H54 (cell line): ENCODE data around the gene BCR.

Experiments used
- DNase-seq: peaks from one replicate; pipeline ENCODE4 v3.0.0; 2011; ENCODE audit warnings: low spot score, mixed read lengths; ENCODE audit not compliant: insufficient read length
- FAIRE-seq: peaks from 3 replicates; lab custom pipeline; 2011; peaks lifted over from hg19 to GRCh38; lab: Jason Lieb, UNC
- POLR2A ChIP-seq: IDR thresholded peaks from 2 replicates; pipeline ENCODE4 v1.6.1; 2011; ENCODE audit warnings: low read depth, mild to moderate bottlenecking, low read length

BCR gene

DNA sequence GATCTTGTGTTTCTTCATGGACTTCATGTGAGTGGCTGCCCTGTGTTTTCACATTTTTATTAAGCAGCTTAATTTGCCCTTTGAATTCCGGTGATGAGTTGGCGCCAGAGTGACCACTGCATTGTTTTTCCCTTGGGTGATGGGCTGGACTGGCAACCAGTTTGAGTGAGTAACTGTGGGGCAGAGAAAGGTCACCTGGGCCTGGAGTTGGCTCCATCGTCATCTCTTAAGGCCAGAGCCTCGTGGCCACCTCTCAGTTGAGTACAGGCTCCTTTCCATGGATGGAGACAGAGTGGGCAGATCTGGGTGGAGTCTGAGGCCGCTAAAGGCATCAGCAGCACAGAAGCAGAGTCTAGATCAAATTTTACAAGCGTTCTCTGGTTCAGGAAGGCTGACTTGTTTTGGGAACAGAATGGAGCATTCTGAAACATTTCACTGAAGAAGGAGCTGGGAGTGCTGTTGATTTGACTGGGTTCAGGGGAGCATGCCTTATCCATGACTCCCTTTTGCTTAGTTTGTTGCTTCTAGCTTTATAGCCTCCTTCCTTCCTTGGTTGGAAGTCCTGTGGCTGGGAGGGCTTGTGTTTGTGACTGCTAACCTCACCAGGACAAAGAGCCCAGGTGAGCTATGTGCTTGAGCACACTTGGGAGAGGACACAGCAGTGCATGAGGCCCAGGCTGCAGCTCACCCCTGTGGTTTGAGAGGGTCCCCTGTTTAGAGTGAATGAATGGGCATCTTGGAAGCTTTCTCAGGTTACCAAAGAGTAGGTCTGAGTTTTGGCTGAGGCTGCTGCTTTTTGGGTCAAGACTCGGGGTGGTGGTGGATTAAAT lies 7.8 kb downstream of the BCR start:
- TF ChIP-seq POLR2A, result no peak
- FAIRE-seq (no peak), DNase-seq (no peak)

DNA sequence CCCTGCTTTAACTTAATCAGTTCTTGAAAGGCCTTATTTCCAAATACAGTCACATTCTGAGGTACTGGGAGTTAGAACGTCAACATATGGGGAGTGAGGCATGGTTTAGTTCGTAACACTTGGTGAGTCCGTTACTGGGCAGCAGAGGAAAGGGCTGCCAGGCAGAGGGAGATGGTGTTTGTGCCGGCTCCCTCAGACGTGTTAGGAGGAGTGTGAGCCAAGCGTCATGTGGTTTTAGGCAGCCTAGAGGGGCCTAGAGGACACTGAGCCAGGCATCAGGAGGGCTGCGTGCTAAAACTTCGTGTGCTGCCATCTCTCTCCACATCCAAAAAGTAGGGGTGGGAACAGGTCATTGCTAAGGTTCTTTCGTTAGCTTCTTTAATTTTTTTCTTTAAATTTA lies 10.2 kb downstream of the BCR start:
- DNase-seq (no peak), FAIRE-seq (no peak)
- TF ChIP-seq POLR2A, result no peak

GRCh38 chr22:23192133-23192532 lies 11.8 kb downstream of the BCR start:
- no peak for TF ChIP-seq POLR2A
- DNase-seq, result no peak
- no peak for FAIRE-seq

- FAIRE-seq, result no peak
- TF ChIP-seq POLR2A, result no peak
- DNase-seq, result no peak
Observed at GRCh38 chr22:23192558-23192957, 12.2 kb downstream of the BCR start.

DNA sequence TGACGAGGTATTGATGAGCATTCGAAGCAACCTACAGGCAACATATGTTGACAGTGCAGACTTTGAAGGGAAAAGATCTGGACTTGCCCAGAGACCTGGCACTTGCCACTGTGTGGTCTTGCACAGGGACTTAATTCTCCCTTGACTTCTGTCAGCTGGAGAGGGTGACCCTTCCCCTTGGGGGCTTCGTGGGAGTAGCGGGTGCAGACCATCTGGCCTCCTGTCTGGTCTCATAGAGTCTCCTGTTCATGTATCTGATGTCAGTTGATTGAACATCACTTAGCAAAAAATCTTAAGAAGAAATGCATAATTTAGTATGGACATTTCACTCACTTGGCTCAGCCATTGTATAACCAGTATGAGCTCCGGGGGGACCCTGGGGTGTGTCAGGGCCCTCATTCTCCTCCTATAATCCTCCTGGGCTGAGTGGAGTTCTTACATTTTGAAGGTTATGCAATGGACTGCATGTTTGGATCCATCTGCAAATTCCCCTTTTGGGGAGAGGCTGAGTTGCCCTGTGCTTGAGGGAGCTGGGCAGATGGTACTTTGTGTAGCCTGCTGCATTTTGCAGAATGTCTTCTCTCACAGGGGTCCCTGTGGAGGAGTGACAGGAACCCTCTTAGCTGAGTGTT lies 13.0 kb downstream of the BCR start:
- FAIRE-seq (no peak), DNase-seq (no peak)
- TF ChIP-seq POLR2A, result no peak

- no peak for TF ChIP-seq POLR2A
- DNase-seq (no peak), FAIRE-seq (no peak)
Observed at GRCh38 chr22:23193882-23194281, 13.6 kb downstream of the BCR start.

- DNase-seq (no peak), FAIRE-seq (no peak)
- no peak for TF ChIP-seq POLR2A
Observed at GRCh38 chr22:23196165-23196564, 15.9 kb downstream of the BCR start.

DNA sequence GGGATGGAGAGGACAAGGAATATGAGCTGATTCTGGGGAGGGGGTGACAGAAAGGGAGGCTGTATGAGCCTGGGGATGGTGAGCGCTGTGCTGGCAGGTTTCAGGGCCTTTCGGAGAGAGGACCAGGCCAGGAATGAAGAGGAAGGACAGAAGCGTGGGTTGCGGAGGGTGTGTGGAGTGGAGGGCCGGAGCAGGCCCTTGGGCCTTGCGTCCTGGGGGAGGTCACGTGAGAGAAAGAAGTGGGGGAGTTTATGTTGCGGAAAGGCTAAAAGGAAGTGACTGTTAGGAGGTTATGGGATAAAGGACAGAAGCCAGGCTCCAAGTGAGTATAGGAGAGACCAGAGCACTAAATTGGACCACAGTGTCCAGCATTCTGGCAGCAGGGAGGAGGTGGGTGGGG lies 17.5 kb downstream of the BCR start:
- no peak for FAIRE-seq
- TF ChIP-seq POLR2A, result no peak
- no peak for DNase-seq

GRCh38 chr22:23199159-23199558 lies 18.9 kb downstream of the BCR start:
- DNase-seq (no peak), FAIRE-seq (no peak)
- no peak for TF ChIP-seq POLR2A

GRCh38 chr22:23200898-23201297 lies 20.6 kb downstream of the BCR start:
- no peak for TF ChIP-seq POLR2A
- no peak for DNase-seq
- FAIRE-seq, result no peak

GRCh38 chr22:23202812-23203451 lies 22.6 kb downstream of the BCR start:
- no peak for DNase-seq
- no peak for TF ChIP-seq POLR2A
- FAIRE-seq, result no peak

- no peak for DNase-seq
- FAIRE-seq, result no peak
Observed at GRCh38 chr22:23203452-23204124, 23.3 kb downstream of the BCR start.

DNA sequence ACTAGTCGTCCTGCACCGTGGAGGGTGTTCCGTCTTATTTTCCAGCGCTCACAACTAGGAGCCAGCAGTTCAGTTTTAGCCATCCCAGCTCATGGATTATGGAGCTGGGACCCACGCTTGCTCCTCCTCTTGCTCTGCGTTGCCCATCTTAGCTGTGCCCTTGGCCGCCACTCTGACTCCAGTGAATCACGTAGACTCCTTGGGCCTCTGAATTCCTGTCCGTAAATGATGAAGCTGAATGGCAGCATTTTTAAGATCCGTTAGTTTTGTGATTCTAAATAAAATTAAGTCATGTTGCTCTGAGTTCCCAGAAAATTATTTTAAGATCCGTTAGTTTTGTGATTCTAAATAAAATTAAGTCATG lies 23.8 kb downstream of the BCR start:
- TF ChIP-seq POLR2A, result no peak
- DNase-seq (no peak), FAIRE-seq (no peak)

More at GRCh38 chr22:23203452-23204124, 23.3 kb downstream of the BCR start:
- TF ChIP-seq POLR2A, result no peak
